Kidney (tissue), 14 donors: Measurements from ENCODE around the gene SOX5. TPM values are rescaled to one million over a fixed set of nuclear protein-coding genes. Genes with fewer than 3 reads are reported as not detected.

Source experiments
- DNase-seq, 5 donors: peaks; one replicate each; pipeline ENCODE4 v3.0.0-alpha.2; 2013 to 2020
- FAIRE-seq: peaks from 2 replicates; lab custom pipeline; 2012; peaks lifted over from hg19 to GRCh38; lab: Jason Lieb, UNC
- H3K27ac ChIP-seq, 2 donors: one replicate each; pipeline ENCODE4 v1.7.0; 2013; ENCODE audit warnings: low read depth in 2 of 2, low read length in 2 of 2, inconsistent platforms in 1 of 2
- H3K27me3 ChIP-seq: one replicate; pipeline ENCODE4 v1.7.1; 2013; ENCODE audit warnings: low read length, inconsistent platforms; ENCODE audit not compliant: control insufficient read depth, insufficient read depth
- H3K36me3 ChIP-seq, 3 donors: one replicate each; pipeline versions ENCODE4 v1.7.0 to v1.7.1; 2013; ENCODE audit warnings: low read length in 3 of 3, control low read depth in 1 of 3, inconsistent platforms in 1 of 3; ENCODE audit not compliant: insufficient read depth in 3 of 3, control insufficient read depth in 2 of 3
- H3K4me1 ChIP-seq, 3 donors: one replicate each; pipeline versions ENCODE4 v1.7.0 to v1.7.1; 2013; ENCODE audit warnings: low read length in 3 of 3, inconsistent platforms in 1 of 3, low read depth in 1 of 3; ENCODE audit not compliant: control insufficient read depth in 2 of 3, insufficient read depth in 2 of 3
- H3K4me3 ChIP-seq, 3 donors: one replicate each; pipeline versions ENCODE4 v1.7.0 to v1.8.1; 2013; ENCODE audit warnings: low read length in 3 of 3, control low read depth in 1 of 3, inconsistent platforms in 1 of 3
- H3K9ac ChIP-seq, 3 donors: one replicate each; pipeline versions ENCODE4 v1.7.0 to v1.7.1; 2013; ENCODE audit warnings: low read length in 3 of 3, control low read depth in 1 of 3, inconsistent platforms in 1 of 3
- H3K9me3 ChIP-seq, 3 donors: one replicate each; pipeline versions ENCODE4 v1.7.0 to v1.7.1; 2013; ENCODE audit warnings: low read length in 3 of 3, control low read depth in 1 of 3, inconsistent platforms in 1 of 3; ENCODE audit not compliant: control insufficient read depth in 2 of 3, insufficient read depth in 1 of 3
- intact Hi-C: fragments of 100-400 bp; cut with DNase I; formaldehyde crosslinking; loops from one replicate; pipeline ENCODE4 v1.11.1; 2022
- polyA plus RNA-seq: library from polyadenylated mRNA; stranded (reverse); fragments of 350-450 nt; fragmentation: Illumina TruSeq; extraction: RNeasy Lipid Tissue Mini Kit (QIAGEN cat#74804); gene quantifications from one replicate; pipeline ENCODE4 v1.2.3, GENCODE V29; 2014; ENCODE audit warnings: low read depth, low replicate concordance; ENCODE audit not compliant: insufficient read depth
- total RNA-seq: library from RNA; stranded (reverse); fragmentation: NEBNext Ultra II Directional; extraction: Animal tissue kit (Norgen Biotek cat#: 25700); gene quantifications from one replicate; pipeline ENCODE4 v1.2.1, GENCODE V29; 2021
- TF ChIP-seq, protein P1 (sequence below): IDR thresholded peaks from 3 replicates; pipeline ENCODE4 v1.5.1; 2012; ENCODE audit warnings: mild to moderate bottlenecking, moderate library complexity, borderline replicate concordance; ENCODE audit not compliant: insufficient read depth; ENCODE audit errors: extremely low read depth
- donor health status: control.
- donor health status: control.
- donor health status: control.
- donor health status: control.
- donor health status: control.
- donor health status: DM: yes; HTN: yes; CAD: no.
- donor health status: Normal renal cell carcinoma (clear cell type).

The SOX5 gene
- total and polyA plus RNA-seq, 2 donors from 2014 or later = 0.54 to 10.8 TPM

DNA sequence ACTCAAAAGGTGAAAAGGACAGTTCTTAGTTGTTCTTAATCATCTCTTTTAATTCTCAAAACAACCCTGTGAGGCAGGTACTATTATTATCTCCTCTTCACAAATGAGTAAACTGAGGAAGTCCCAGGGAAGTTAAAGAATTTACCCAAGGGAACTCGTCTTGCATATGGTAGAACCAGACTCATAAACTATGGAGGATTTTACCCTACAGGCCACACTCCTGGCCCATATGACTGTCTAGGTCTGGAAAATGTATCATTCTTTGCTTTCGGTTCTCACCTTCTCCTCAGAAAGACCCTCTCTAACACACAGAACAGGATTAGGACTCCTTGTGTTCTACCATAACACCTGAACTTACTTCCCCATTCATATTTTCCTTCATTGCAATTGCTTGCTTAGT, 18.9 kb downstream of the SOX5 start:
- intact Hi-C loops = no loop called here
- Histone ChIP-seq H3K4me3 (no peak overlapping the region), H3K27me3 (no peaks in the 10 kb centered on the region), H3K9ac (no peak overlapping the region), H3K27ac (no peak overlapping the region), H3K9me3 (no peaks in the 10 kb centered on the region), H3K4me1 (no peaks in the 10 kb centered on the region), H3K36me3 (no peaks in the 10 kb centered on the region)
- FAIRE-seq = no peak
- TF ChIP-seq, protein P1, sequence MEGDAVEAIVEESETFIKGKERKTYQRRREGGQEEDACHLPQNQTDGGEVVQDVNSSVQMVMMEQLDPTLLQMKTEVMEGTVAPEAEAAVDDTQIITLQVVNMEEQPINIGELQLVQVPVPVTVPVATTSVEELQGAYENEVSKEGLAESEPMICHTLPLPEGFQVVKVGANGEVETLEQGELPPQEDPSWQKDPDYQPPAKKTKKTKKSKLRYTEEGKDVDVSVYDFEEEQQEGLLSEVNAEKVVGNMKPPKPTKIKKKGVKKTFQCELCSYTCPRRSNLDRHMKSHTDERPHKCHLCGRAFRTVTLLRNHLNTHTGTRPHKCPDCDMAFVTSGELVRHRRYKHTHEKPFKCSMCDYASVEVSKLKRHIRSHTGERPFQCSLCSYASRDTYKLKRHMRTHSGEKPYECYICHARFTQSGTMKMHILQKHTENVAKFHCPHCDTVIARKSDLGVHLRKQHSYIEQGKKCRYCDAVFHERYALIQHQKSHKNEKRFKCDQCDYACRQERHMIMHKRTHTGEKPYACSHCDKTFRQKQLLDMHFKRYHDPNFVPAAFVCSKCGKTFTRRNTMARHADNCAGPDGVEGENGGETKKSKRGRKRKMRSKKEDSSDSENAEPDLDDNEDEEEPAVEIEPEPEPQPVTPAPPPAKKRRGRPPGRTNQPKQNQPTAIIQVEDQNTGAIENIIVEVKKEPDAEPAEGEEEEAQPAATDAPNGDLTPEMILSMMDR = no peak
- DNase-seq = no peak

DNA sequence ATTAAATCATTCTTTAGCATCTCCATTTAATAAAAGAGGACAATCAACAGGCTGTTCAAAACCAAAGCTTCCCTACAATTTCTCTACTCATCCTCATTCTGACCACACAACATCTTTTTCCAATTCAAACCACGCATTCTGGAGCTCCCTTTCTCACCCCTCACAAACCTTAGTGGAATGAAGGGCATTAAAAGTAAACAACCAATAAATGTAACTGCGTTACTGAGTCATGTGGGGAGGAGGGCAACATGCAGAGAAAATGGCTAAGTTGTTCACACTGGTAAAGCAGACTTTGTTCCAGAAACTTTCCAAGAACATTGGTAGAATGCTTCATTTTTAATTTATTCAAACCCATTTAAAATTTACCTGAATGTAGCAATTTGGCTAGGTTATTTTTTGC, 19.6 kb downstream of the SOX5 start:
- no peak for FAIRE-seq
- DNase-seq = no peak
- Histone ChIP-seq H3K27me3 (no peaks in the 10 kb centered on the region), H3K4me1 (no peaks in the 10 kb centered on the region), H3K9ac (no peak overlapping the region), H3K9me3 (no peaks in the 10 kb centered on the region), H3K4me3 (no peak overlapping the region), H3K36me3 (no peaks in the 10 kb centered on the region), H3K27ac (no peak overlapping the region)
- intact Hi-C loops = no loop called here
- TF ChIP-seq, protein P1 = no peak

GRCh38 chr12:23927907-23928306, 21.6 kb downstream of the SOX5 start:
- no peak for FAIRE-seq
- Histone ChIP-seq H3K36me3 (no peaks in the 10 kb centered on the region), H3K27ac (no peak overlapping the region), H3K9ac (no peak overlapping the region), H3K9me3 (no peaks in the 10 kb centered on the region), H3K4me1 (no peaks in the 10 kb centered on the region), H3K27me3 (no peaks in the 10 kb centered on the region), H3K4me3 (no peak overlapping the region)
- intact Hi-C loops = no loop called here
- TF ChIP-seq, protein P1 = no peak
- no peak for DNase-seq

GRCh38 chr12:23921099-23921856, 28.2 kb downstream of the SOX5 start:
- H3K4me1 ChIP-seq = no peaks in the 10 kb centered on the region
- intact Hi-C loops = no loop called here

More at GRCh38 chr12:23921099-23921856, 28.2 kb downstream of the SOX5 start:
- Histone ChIP-seq H3K9ac (no peak overlapping the region), H3K9me3 (no peaks in the 10 kb centered on the region), H3K36me3 (no peaks in the 10 kb centered on the region), H3K27me3 (no peaks in the 10 kb centered on the region), H3K4me3 (no peak overlapping the region), H3K27ac (no peak overlapping the region)
- TF ChIP-seq, protein P1 = no peak
- DNase-seq = no peak
- no peak for FAIRE-seq
